Stimulated activated CD4-positive, alpha-beta T cell treated with anti-CD3 and anti-CD28 coated beads, TNF-alpha, amount 100 ng/mL, for 48 hours (primary cell): ENCODE results near the gene NAPG.
"Not testable (repeated sequence)": the region's sequence is repeated elsewhere in the genome, so short reads cannot be mapped to it uniquely, and the experiment has no call there.

Experiments used
- DNase-seq, 3 donors: peaks; one replicate each; pipeline ENCODE4 v3.0.0-alpha.2; 2020; ENCODE audit warnings: low read depth in 3 of 3

Gene NAPG

GRCh38 chr18:10525697-10526560 lies at the start of gene NAPG:
NAPG (plus strand) TSS chr18:10526027; CDS start chr18:10526103, 76 bp downstream.
- DNase-seq: peak; percentile 77 to 84 (median 80)

DNA sequence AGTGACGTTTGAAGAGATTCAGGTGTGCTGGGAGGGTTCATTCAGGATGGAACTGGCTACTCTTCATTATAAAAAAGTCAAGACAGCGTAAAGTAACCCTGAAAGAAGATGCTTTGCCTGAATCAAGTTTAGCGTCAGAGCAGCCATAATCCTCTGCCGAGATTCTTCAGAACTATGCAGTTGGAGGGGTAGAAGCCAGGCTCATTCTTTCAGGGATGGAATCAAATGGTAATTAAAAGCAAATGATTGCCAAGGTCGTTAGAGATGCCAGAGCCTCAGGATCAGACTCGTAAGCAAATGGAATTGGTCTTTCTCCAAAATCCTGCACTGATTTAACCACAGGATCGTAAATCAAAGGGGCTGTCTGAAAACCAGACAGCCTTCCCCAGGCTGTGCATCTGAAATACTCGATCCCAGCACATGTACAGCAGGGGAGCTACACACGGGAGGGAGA lies 49.5 kb upstream of the NAPG start:
- no peak for DNase-seq

- DNase-seq: no peak
These were observed 48.5 kb upstream of the NAPG start for GRCh38 chr18:10477121-10477862.

DNA sequence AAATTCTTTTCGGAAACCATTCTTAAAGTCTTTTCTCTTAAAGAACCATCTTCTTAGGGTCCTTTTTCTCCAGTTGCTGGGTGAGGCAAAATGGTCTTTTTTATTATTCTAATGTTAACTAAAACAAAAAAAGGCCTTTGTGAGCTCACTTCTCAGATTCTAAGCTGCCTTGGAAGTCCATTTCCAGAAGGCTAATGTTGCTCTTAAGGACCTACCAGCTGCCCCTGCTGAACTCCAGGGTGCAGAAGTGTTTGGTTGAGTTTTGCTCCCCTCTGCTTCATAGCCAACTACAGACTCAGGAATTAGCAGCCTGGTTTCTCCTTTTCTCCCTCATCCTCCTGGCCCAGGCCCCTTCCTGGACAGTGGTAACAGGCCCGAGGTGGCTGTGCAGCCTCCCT lies 48.0 kb upstream of the NAPG start:
- no peak for DNase-seq

GRCh38 chr18:10481831-10482230 lies 44.0 kb upstream of the NAPG start:
- no peak for DNase-seq

DNA sequence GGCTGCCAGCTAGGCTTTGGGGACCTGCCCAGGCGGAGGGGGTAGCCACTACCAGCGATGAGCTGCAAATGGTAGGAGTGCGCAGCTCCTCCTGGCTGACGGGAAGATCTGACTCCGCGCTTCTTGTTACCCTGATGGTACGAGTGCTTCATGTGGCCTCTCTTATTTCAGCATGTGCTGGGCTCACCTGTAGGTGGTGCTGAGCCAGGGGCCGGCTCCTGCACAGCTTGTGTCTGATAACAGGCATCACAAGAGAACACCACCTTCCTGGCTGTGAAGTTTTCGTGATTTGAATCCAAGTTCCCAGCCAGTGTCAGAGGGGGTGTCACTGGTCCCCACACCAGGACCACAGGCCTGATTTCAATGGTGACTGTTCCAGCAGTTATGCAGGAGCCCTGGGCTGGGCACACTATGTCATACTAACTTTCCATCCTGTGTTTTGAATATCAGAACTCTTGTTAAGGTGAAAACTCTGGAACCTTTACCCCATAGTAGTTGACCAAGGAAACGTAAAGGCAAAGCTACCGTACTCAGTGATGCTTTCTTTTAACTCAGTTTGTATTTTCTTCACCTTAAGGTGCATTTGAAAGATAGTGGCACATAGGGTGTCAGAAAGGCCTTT lies 43.4 kb upstream of the NAPG start:
- DNase-seq: no peak

GRCh38 chr18:10482985-10483949 lies 42.6 kb upstream of the NAPG start:
- DNase-seq: no peak

DNA sequence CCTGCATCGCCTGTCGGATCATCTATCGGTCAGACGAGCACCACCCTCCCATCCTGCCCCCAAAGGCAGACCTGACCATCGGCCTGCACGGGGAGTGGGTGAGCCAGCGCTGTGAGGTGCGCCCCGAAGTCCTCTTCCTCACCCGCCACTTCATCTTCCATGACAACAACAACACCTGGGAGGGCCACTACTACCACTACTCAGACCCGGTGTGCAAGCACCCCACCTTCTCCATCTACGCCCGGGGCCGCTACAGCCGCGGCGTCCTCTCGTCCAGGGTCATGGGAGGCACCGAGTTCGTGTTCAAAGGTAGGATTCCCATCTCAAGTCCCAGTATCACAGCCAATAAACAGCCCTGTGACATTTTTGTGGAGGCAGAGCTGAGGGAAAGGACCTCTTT lies 40.4 kb upstream of the NAPG start:
- DNase-seq: no peak

DNA sequence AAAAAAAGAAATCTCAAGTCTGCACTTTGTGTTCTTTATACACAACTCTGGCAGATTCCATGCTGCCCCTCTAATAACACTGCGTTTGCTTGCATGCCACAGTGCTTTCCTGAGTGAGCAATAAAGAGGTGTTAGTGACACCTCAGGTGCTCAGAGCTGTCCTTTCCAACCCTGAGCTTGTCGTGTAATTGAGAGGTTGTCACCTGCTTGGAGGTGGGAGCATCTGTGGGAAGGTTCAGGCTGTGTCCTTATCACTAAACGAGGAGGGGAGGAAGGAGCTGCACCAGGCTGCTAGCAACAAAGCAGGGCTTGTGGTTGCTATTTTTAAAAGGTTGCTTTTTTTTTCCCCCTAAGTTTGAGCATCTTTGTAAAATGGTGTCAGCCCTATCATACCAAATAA lies 39.5 kb upstream of the NAPG start:
- DNase-seq: no peak

- no peak for DNase-seq
These were observed 38.7 kb upstream of the NAPG start for GRCh38 chr18:10487154-10487553.

GRCh38 chr18:10488017-10488416 lies 37.8 kb upstream of the NAPG start:
- DNase-seq: no peak

GRCh38 chr18:10490401-10491165 lies 35.2 kb upstream of the NAPG start:
- DNase-seq: peak; percentile 9 to 66 (median 60)

GRCh38 chr18:10495936-10496335 lies 29.9 kb upstream of the NAPG start:
- DNase-seq: no peak

GRCh38 chr18:10497206-10497749 lies 28.5 kb upstream of the NAPG start:
- no peak for DNase-seq

DNA sequence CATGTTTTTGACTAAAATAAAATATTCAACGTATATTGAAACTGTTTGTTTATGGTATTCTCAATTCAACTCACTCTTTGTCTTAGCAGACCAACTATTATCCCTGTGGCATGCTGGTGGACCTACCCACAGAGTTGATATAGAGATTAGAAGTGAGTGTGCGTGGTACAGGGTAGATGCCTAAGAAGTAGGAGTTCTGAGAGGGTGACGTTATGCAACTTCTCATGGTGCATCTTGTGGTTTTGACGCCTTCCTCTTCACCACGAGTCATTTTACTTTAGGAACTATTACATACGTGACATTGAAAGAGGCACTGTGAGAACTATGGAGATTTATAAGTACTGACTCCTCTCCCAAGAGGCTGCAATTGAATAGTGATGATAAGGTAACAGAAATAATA lies 26.6 kb upstream of the NAPG start:
- DNase-seq: peak in 1 of 3 donors; percentile 2

DNA sequence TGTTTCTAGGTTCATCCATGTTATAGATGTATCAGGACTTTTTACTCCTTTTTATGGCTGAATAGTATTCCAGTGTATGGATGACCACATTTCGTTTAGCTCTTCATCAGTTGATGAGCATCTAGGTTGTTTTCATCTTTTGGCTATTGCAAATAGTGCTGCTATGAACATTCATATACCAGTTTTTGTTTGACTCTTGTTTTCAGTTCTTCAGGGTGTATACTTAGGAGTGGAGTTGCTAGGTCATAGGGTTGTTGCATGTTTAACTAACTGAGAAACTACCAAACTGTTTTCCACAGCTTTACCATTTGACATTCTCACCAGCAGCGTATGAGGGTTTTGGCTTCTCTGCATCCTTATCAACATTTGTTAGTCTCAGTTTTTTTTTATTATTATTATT lies 25.8 kb upstream of the NAPG start:
- DNase-seq: no peak

GRCh38 chr18:10504723-10505122 lies 21.1 kb upstream of the NAPG start:
- DNase-seq: no peak

DNA sequence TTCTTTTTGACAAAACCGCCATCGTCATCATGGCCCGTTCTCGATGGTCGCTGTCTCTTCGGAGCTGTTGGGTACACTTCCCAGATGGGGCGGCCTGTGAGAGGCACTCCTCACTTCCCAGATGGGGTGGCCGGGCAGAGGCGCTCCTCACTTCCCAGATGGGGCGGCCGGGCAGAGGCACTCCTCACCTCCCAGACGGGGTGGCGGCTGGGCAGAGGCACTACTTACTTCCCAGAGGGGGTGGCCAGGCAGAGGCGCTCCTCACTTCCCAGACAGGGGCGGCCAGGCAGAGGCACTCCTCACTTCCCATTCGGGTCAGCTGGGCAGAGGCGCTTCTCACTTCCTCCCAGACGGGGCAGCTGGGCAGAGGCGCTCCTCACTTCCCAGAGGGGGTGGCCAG lies 19.9 kb upstream of the NAPG start:
- DNase-seq: not testable (repeated sequence)

- no peak for DNase-seq
These were observed 17.2 kb upstream of the NAPG start for GRCh38 chr18:10508591-10508990.

- DNase-seq: no peak
These were observed 14.6 kb upstream of the NAPG start for GRCh38 chr18:10511236-10511635.
